Measurements from ENCODE around the gene AP1S2.
"Not testable (repeated sequence)": the region's sequence is repeated elsewhere in the genome, so short reads cannot be mapped to it uniquely, and the experiment has no call there.

The AP1S2 gene

DNA sequence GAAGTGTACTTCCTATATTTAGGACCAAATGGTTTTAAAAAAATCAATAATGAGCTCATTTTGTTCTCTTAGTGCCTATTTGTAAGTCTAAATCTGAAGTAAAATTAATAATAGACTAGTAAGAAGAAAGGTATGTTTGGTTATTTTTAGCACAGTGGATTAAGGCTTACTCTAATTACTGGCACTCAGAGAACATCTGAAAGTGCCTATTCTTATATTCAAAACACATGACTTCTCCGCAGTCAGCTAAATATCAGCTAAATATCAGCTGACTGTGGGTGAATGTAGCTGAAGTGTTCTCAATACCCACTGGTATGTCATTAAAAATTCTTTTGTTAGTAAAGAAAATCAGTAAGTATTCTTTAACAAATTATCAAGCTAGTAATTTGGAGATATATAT lies 6.0 kb downstream of the AP1S2 start:
- TF ChIP-seq CTCF (IDR thresholded peaks at IDR 0.05; ENCODE audit: borderline replicate concordance, control extremely low read depth, extremely low read depth, insufficient read depth, missing control alignments), result no peak
- in situ Hi-C loops (cut with MboI; ENCODE audit: low sequenced_read_pairs, unreplicated experiment), result no loop called here
- DNase-seq (ENCODE audit: low spot score), result no peak

DNA sequence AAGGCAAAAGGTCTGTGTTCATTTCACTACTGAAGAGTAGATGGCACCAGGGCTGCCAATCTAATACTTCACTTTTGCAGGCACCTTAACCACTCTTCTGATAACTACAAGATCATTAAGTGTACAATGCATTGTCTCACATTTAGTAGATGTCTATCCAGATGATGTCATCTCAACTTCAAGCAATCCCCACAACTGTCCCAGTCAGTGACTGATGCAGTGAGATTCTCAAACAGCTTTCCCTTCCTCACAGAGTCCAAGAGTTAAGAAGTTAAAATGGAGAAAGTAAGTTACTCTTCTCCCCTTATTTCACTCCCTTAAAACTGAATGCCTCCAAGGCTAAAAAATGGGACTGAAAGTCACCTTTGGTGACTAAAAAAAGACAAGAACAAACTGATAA lies 10.7 kb downstream of the AP1S2 start:
- no peak for DNase-seq (ENCODE audit: low spot score)
- TF ChIP-seq CTCF (IDR thresholded peaks at IDR 0.05; ENCODE audit: borderline replicate concordance, control extremely low read depth, extremely low read depth, insufficient read depth, missing control alignments), result no peak
- in situ Hi-C loops (cut with MboI; ENCODE audit: low sequenced_read_pairs, unreplicated experiment), result no loop called here

GRCh38 chrX:15841853-15842516 lies 12.6 kb downstream of the AP1S2 start:
- no peak for DNase-seq (ENCODE audit: low spot score)
- in situ Hi-C loops (cut with MboI; ENCODE audit: low sequenced_read_pairs, unreplicated experiment), result no loop called here
- TF ChIP-seq CTCF (IDR thresholded peaks at IDR 0.05; ENCODE audit: borderline replicate concordance, control extremely low read depth, extremely low read depth, insufficient read depth, missing control alignments), result no peak

GRCh38 chrX:15838017-15838416 lies 16.6 kb downstream of the AP1S2 start:
- in situ Hi-C loops (cut with MboI; ENCODE audit: low sequenced_read_pairs, unreplicated experiment), result no loop called here
- DNase-seq (ENCODE audit: low spot score), result no peak
- no peak for TF ChIP-seq CTCF (IDR thresholded peaks at IDR 0.05; ENCODE audit: borderline replicate concordance, control extremely low read depth, extremely low read depth, insufficient read depth, missing control alignments)

- in situ Hi-C loops (cut with MboI; ENCODE audit: low sequenced_read_pairs, unreplicated experiment), result no loop called here
- TF ChIP-seq CTCF (IDR thresholded peaks at IDR 0.05; ENCODE audit: borderline replicate concordance, control extremely low read depth, extremely low read depth, insufficient read depth, missing control alignments), result no peak
- DNase-seq (ENCODE audit: low spot score), result no peak
These were observed 19.6 kb downstream of the AP1S2 start for GRCh38 chrX:15834827-15835595.

DNA sequence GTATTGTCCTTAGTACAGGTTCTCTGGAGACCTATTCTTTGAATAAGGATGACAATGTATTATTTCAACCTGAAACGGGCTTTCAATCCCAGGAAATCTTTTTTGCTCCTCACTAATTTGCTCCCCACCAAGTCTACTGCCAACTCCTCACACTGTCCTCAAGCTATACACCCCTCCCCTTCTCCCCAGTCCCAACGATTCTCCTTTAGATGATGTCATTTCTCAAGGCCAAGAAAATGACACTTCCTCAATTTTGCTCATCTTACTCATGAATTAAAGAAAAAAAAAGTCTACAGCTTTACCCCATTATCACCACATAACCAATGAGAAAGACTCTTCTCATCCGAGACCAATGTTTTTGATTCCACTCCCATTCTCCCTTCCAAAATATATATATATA lies 20.6 kb downstream of the AP1S2 start:
- DNase-seq (ENCODE audit: low spot score), result no peak
- in situ Hi-C loops (cut with MboI; ENCODE audit: low sequenced_read_pairs, unreplicated experiment), result no loop called here
- TF ChIP-seq CTCF (IDR thresholded peaks at IDR 0.05; ENCODE audit: borderline replicate concordance, control extremely low read depth, extremely low read depth, insufficient read depth, missing control alignments), result no peak

GRCh38 chrX:15831347-15831746 lies 23.3 kb downstream of the AP1S2 start:
- DNase-seq (ENCODE audit: low spot score); in situ Hi-C loops (cut with MboI; ENCODE audit: low sequenced_read_pairs, unreplicated experiment): not testable (repeated sequence)
